Measurements from ENCODE around the gene RNF224.

Gene RNF224

DNA sequence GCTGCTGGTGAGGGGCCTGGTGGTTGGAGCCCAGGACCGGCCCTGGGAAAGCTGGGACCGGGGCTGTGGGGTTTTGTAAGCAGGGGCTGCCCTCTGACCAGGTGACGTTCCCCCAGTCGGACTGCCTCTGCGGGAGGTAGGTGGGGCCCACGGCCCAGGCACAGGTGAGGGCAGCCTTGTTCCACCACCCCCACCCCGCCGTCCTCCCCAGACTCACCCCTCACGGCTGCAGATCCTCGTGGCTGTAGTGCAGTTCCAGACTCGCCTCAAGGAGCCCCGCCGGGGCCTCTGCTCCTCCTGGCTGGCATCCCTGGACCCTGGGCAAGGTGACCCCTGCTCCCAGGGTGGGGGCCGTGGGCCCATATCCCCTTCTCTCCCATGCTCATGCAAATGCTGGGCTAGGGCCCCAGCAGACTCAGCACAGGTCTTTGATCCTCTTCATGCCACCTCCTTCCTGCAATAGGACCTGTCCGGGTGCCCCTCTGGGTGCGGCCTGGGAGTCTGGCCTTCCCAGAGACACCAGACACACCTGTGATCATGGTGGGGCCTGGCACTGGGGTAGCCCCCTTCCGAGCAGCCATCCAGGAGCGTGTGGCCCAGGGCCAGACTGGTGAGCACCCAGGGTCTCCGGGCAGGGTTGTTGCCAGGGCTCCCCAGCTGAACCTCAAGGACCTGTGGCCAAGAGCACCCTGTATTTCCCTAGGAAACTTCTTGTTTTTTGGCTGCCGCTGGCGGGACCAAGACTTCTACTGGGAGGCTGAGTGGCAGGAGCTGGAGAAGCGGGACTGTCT lies 11.9 kb upstream of the RNF224 start:
- DNase-seq (ENCODE audit: low spot score), result no peak

DNA sequence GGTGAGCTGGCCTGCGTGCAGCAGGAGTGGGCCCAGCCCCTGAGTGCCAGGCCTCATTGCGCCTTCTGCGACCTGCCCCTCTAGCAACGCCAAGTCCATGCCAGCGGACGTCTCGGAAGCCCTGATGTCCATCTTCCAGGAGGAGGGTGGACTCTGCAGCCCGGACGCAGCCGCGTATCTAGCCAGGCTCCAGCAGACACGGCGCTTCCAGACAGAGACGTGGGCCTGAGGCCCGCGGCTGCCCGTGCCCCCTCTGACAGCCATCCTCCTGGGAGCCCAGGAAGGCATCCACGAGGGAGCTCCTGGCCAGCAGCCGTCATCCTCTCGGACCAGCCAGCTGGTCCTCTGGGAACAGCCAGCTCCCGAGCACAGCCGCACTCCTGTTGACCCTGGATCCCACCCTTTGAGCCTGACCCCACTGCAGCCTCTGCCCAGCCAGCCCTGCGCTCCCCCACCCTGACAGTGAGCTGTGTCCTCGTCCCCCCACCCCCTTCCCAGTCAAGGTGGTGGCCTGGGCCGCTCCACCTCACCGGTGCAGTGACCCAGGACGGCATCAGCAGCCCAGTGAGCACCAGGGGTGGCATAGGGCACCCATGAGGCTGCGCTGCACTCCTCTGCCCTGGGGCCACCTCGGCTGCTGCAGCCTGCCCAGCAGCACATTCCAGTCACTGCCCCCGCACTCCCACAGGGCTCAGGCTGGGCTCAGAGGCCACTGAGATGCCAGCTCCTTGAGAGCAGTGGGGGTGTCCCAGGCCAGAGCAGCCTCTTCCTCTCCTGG lies 10.9 kb upstream of the RNF224 start:
- no peak for DNase-seq (ENCODE audit: low spot score)

DNA sequence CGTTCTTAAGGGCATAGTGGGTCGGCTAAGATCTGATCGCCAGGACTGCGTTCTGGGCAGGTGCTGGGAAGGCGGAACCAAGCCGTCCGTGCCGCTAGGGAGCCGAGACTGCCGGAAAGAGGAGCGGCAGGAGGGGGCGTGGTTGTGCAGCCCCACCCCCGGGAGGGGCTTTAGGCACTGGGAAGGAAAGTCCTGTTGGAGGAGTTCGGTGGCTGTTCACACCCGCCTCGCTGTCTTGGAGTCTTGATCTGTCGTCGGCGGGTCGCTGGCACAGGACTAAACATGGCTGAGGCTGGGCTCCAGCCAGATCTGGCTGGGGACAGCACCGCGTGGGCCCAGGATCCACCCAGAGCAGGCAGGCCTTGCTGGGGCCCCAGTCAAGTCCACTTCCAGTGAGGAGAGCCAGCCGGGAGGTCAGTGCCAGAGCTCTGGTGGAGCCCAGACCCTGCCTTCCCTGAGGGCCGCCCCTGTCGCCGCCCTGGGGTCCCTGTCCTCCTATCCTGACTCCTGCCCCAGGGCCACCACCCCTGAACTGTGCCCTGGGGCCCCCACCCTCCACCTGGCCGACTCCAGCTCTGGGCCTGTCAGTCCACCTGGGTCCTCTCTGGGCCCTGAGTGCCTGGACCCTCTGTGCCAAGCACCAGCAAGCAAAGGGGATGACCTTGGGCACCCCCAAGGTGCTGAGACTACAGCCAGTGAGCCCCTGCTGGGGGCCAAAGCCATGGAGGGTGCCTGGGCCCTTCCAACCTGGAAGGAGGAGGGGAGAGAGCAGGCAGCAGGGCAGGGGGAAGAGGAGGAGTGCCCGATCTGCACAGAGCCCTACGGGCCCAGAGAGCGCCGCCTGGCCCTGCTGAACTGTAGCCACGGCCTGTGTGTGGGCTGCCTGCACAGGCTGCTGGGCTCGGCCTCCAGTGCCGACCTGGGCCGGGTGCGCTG lies 9.8 kb upstream of the RNF224 start:
- no peak for DNase-seq (ENCODE audit: low spot score)

- DNase-seq (ENCODE audit: low spot score), result no peak
These were observed 9.0 kb upstream of the RNF224 start for GRCh38 chr9:137218212-137218753.

DNA sequence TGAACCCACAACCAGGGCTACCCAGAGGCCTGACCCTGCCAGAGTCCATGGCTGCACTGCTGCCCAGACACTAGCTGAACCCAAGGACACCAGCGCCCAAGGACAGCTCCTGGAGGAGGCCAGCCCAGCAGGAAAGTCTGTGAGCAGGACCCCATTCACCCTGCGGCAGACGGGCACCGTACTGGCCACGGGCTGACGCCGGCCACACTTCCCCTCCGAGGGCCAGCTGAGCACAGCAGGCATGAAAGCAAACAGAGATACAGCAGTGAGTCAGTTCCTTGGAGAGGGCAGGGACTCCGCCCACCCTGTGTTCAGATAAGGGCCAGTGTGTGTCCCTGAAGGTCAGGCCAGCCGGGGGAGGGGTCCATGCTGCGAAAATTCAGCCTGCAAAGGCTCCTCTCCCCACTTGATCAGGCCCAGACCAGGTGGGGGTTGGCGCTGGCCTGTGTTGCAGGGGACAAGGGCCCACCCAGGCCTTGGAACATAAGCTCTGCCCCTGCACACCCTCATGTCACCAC lies 8.5 kb upstream of the RNF224 start:
- peak; percentile 80 for DNase-seq (ENCODE audit: low spot score)

DNA sequence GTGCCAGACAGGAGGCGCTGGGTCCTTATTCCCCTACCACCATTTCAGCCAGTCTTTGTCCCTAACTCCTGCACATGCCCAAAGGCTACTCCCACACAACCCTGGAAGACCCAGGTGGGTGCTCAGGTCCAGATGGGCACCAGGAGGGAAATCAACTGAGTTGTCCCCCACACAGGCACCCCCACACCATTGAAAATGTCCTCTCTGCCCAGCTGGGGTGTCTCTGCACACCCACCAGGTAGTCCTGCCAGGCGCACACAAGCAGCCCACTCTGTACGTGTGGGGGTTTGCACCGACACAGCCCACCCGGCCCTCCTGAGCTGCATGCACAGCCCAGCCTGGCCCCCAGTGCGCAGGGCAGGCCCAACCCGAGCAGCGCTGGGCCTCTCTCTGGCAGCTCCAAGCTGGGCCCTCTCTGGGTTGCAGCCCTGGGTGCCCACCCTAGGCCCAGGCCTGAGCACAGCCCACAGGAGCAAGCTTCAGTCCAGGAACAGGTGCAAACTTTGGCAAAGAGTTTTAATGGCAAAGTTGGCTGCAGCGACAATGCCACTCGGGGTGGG lies 7.5 kb upstream of the RNF224 start:
- no peak for DNase-seq (ENCODE audit: low spot score)

- no peak for DNase-seq (ENCODE audit: low spot score)
These were observed 6.8 kb upstream of the RNF224 start for GRCh38 chr9:137220317-137221094.

GRCh38 chr9:137221095-137221505 lies 6.2 kb upstream of the RNF224 start:
- no peak for DNase-seq (ENCODE audit: low spot score)

- DNase-seq (ENCODE audit: low spot score), result peak; percentile 79
These were observed 5.7 kb upstream of the RNF224 start for GRCh38 chr9:137221506-137222111.

- peak; percentile 86 for DNase-seq (ENCODE audit: low spot score)
These were observed 4.9 kb upstream of the RNF224 start, which contains the start of gene RNF208 for GRCh38 chr9:137222190-137223077. TSS of gene RNF208 (minus strand) at chr9:137222240. CDS start at chr9:137221212, 1,028 bp downstream.

DNA sequence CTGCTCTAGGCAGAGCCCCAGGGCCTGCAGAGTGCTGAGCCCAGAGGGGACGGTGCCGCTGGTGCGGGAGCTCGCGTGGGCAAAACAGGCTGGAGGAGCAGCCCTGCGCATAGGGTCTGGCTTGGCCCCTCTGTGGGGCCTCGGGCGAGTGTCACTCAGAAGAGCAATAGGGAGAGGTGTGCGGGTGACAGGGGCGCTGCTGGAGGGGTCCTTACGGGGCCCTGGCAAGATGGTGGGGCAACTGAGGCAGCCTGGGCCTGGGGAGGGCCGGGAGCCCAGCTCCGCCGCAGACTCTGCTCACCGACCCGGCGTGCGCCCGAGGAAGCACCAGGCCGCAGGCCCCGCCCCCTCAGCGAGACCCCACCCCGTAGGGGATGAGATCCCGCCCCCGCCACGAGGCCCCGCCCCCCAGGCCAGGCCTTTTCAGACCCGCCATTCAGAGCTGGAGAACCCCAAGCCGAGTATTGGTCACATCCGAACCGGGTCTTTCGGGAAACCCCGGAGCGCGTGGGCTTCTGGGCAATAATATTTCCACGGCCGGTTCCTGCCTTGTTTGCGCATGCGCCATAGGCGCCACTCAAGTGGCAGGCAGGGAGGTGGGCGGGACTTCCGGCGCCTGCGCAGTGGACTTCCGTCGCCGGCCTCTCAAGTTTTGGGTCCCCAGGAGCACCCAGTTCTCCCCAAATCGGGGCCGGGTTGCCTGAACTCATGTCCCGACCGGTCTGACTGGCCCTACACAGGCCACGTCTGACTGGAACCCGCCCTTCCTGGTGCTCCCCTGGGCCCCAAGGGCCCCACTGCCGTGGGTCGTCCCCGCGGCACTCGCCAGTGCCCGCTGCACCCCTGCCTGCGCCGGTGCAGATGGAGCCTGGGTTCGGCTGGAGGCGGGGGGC lies 4.0 kb upstream of the RNF224 start:
- DNase-seq (ENCODE audit: low spot score), result peak; percentile 99

DNA sequence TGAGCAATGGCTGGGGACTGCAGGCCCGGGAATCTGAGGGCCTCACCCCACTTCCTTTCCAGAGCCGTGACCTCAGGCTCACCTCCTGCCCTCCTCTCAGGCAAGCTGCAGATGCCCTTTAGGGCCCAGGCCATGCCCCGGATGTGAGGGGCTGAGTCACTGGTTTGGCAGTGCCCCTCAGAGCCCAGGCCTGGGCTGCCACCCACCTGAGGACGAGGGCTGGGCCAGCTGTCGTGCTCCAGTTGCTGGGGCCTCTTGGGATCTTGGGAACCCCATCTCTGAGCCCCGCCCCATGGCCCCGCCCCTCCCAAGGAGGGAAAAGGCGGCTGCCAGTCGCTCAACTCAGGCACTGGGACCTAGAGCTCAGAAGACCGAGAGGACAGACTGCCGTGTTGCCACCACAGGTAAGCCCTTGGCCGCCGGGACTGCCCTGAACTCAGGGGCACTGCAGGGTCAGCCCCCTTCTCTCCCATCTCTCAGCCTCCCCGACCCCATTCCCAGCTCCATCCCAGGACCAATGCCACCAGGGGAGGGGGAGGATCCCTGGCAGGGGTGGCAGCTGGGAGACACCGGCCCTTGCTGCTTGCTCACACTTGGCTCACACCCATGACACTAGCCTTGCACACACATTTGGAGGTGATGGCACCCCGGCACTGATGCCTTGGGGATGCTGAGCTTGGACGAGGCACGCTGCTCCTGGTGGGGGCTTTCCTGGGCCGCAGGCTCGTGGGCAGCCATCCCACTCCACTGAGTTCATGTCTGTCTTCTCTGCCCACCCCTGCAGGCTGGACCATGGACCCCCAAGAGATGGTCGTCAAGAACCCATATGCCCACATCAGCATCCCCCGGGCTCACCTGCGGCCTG lies 2.2 kb upstream of the RNF224 start, which contains the start of gene CYSRT1:
Gene CYSRT1 (plus strand): TSS at position 345 of the 865 bp plus-strand sequence. CDS start 448 bp downstream, at position 793.
- no peak for DNase-seq (ENCODE audit: low spot score)

- no peak for DNase-seq (ENCODE audit: low spot score)
These were observed 1.5 kb upstream of the RNF224 start for GRCh38 chr9:137225699-137226331.

DNA sequence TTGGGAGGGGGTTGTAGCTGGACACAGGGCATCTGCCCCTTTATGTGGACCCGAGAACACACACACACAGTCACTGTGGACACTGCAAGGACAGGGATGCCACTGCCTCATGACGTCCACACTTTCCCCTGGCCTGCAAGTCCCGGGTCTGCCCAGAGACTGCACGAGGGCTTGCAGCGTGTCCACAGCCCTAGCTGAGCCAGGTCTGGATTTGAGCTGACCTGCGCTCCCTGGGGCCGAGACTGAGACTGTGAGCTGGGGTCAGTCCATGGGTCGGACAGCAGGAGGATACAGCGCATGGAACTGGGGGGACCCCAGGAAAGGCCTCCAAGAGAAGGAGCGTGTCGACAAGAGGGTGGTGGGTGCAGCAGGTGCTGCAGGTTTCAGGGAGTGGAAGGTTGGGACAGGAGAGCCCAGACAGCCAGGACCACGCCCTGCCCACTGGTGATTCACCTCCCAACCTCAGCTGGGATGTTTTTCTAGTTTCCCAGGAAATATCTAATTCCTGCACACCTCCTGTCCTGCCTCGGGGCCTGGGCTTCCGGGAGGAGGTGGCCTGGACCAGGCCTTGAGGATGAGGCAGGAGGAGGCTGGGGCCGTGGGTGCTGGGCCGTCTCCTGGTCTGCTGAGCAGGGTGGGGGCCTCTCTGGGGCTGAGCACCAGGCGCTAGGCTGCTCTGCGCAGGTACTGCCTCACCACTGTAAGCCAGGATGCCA lies 806 bp upstream of the RNF224 start:
- DNase-seq (ENCODE audit: low spot score), result no peak

GRCh38 chr9:137227853-137228505 lies 677 bp downstream of the RNF224 start:
- no peak for DNase-seq (ENCODE audit: low spot score)

Data from HuH-7.5 (cell line).